Endothelial cell of umbilical vein (primary cell): ENCODE measurements around the gene PIGO. TPM values are rescaled to one million over a fixed set of nuclear protein-coding genes. Genes with fewer than 3 reads are reported as not detected.
A peak's percentile ranks its signal among the peaks of the same experiment; 100 is the strongest.

ENCODE experiments used
- BruUV-seq: library from RNA; stranded (reverse); fragments of 400-500 nt; replicated peaks from 2 replicates; lab custom pipeline; 2021; lab: Mats Ljungman, UMichigan
- CTCF ChIA-PET: fragments of 300-600, 350-600 bp; sonication (Branson Sonifier 250); formaldehyde crosslinking; loops from one replicate; lab custom pipeline; 2021; ENCODE audit warnings: antibody characterized with exemption, inconsistent platforms; lab: Charles Lee
- POLR2A ChIA-PET: fragments of 300-600, 350-600 bp; sonication (Branson Sonifier 250); formaldehyde crosslinking; loops from one replicate; lab custom pipeline; 2021; ENCODE audit warnings: antibody characterized with exemption, inconsistent platforms; lab: Charles Lee
- DNase-seq: peaks from one replicate; pipeline ENCODE4 v3.0.0-alpha.2; 2011; ENCODE audit warnings: low read depth, low spot score
- FAIRE-seq: peaks from 2 replicates; lab custom pipeline; 2011; peaks lifted over from hg19 to GRCh38; lab: Jason Lieb, UNC
- H2AFZ ChIP-seq: 2 replicates; pipeline ENCODE4 v1.6.0; 2012; ENCODE audit warnings: low read depth, low read length, control low read depth, inconsistent platforms
- H3K27ac ChIP-seq: 2 replicates; pipeline ENCODE4 v1.5.1; 2011; ENCODE audit warnings: low read depth, mild to moderate bottlenecking, control low read depth, low read length, moderate library complexity; ENCODE audit not compliant: insufficient read depth
- H3K27me3 ChIP-seq, 2 experiments: 2 replicates each; pipeline versions ENCODE4 v1.6.0 to v1.6.1; 2011; ENCODE audit warnings: low read length in 2 of 2, mixed read lengths in 1 of 2; ENCODE audit not compliant: control insufficient read depth in 2 of 2, insufficient read depth in 2 of 2
- H3K36me3 ChIP-seq, 2 experiments: 2 replicates in 1 of 2; 3 replicates in 1 of 2; pipeline ENCODE4 v1.5.1; 2011; ENCODE audit warnings: low read length in 2 of 2, mild to moderate bottlenecking in 1 of 2, moderate library complexity in 1 of 2; ENCODE audit not compliant: control insufficient read depth in 2 of 2, insufficient read depth in 2 of 2; ENCODE audit errors: extremely low read depth in 1 of 2
- H3K4me1 ChIP-seq: 3 replicates; pipeline ENCODE4 v1.5.1; 2011; ENCODE audit warnings: mild to moderate bottlenecking, low read length; ENCODE audit not compliant: control insufficient read depth, insufficient read depth; ENCODE audit errors: extremely low read depth
- H3K4me2 ChIP-seq: 2 replicates; pipeline ENCODE4 v1.6.1; 2011; ENCODE audit warnings: low read length, control low read depth, mixed read lengths; ENCODE audit not compliant: insufficient read depth
- H3K4me3 ChIP-seq, 3 experiments: fragments of 200-600 bp in 1 of 3; sonication (generic), shearing (Covaris generic) in 1 of 3; replicated peaks in 1 of 3; 2 replicates each; pipeline ENCODE4 v1.5.1; 2011 to 2016; ENCODE audit warnings: control low read depth in 3 of 3, low read length in 3 of 3, mild to moderate bottlenecking in 2 of 3, inconsistent platforms in 1 of 3, low read depth in 1 of 3, moderate library complexity in 1 of 3; ENCODE audit not compliant: insufficient read depth in 1 of 3
- H3K79me2 ChIP-seq: 2 replicates; pipeline ENCODE4 v1.6.0; 2012; ENCODE audit warnings: low read length, inconsistent platforms; ENCODE audit not compliant: control insufficient read depth, insufficient read depth
- H3K9ac ChIP-seq: replicated peaks from 2 replicates; pipeline ENCODE3; 2011; ENCODE audit warnings: low read length, control low read depth; ENCODE audit not compliant: insufficient read depth; ENCODE audit errors: extremely low read depth
- H3K9me1 ChIP-seq: replicated peaks from 3 replicates; pipeline ENCODE4 v1.6.0; 2011; ENCODE audit warnings: mild to moderate bottlenecking, low read length; ENCODE audit not compliant: control insufficient read depth, insufficient read depth; ENCODE audit errors: extremely low read depth
- H3K9me3 ChIP-seq: replicated peaks from 2 replicates; pipeline ENCODE4 v1.5.1; 2012; ENCODE audit warnings: low read length, inconsistent platforms; ENCODE audit not compliant: control insufficient read depth, insufficient read depth
- H4K20me1 ChIP-seq: replicated peaks from 2 replicates; pipeline ENCODE3; 2011; ENCODE audit warnings: mild to moderate bottlenecking, low read length; ENCODE audit not compliant: control insufficient read depth, insufficient read depth; ENCODE audit errors: extremely low read depth
- EZH2 ChIP-seq: IDR thresholded peaks from 2 replicates; pipeline ENCODE4 v1.6.1; 2012; ENCODE audit warnings: borderline replicate concordance, low read depth, mild to moderate bottlenecking, moderate library complexity, low read length, inconsistent platforms; ENCODE audit not compliant: severe bottlenecking
- FOS ChIP-seq: IDR thresholded peaks from 2 replicates; pipeline ENCODE4 v1.6.1; 2011; ENCODE audit warnings: mild to moderate bottlenecking, low read length, moderate library complexity, borderline replicate concordance; ENCODE audit not compliant: insufficient read depth
- GATA2 ChIP-seq: IDR thresholded peaks from 2 replicates; pipeline ENCODE4 v1.7.0; 2011; ENCODE audit warnings: low read depth, mild to moderate bottlenecking, moderate library complexity, mixed read lengths, low read length; ENCODE audit not compliant: insufficient read length, insufficient read depth
- JUN ChIP-seq: IDR thresholded peaks from 2 replicates; pipeline ENCODE4 v1.6.1; 2011; ENCODE audit warnings: borderline replicate concordance, low read depth; ENCODE audit not compliant: insufficient read length, insufficient read depth
- MYC ChIP-seq: IDR thresholded peaks from one replicate; pipeline ENCODE4 v1.6.1; 2011; ENCODE audit warnings: mild to moderate bottlenecking, low read depth, low read length
- POLR2A ChIP-seq: IDR thresholded peaks from 2 replicates; pipeline ENCODE4 v1.6.1; 2012; ENCODE audit warnings: low read depth, mild to moderate bottlenecking, control low read depth, low read length
- POLR2AphosphoS5 ChIP-seq: IDR thresholded peaks from 2 replicates; pipeline ENCODE4 v1.6.1; 2012; ENCODE audit warnings: low read depth, mild to moderate bottlenecking, control low read depth, low read length, moderate library complexity; ENCODE audit not compliant: insufficient read depth
- dilution Hi-C: fragments of 300-500 bp; cut with MboI; formaldehyde crosslinking; loops from one replicate; pipeline ENCODE4 v1.15.0; 2019; ENCODE audit warnings: low sequenced_read_pairs; ENCODE audit not compliant: extremely low pct_ligation_motif_present
- intact Hi-C: fragments of 100-400 bp; cut with micrococcal nuclease; formaldehyde crosslinking; loops from one replicate; pipeline ENCODE4 v1.10.0; 2022
- polyA plus RNA-seq, 4 experiments: library from polyadenylated mRNA; depleted of rRNA in 3 of 4; stranded (reverse) in 3 of 4; unstranded in 1 of 4; fragments of >200 nt; gene quantifications; 2 replicates each; pipeline versions ENCODE4 v1.2.1 to v1.2.3, GENCODE V29; 2011 to 2012; ENCODE audit warnings: missing spikeins in 1 of 4
- total RNA-seq: library from RNA; stranded (reverse); gene quantifications from 2 replicates; pipeline ENCODE4 v1.2.3, GENCODE V29; 2021
- TF ChIP-seq, protein P1 (sequence below), 2 donors: IDR thresholded peaks; 1 replicate in 1 of 2; 2 replicates in 1 of 2; pipeline ENCODE4 v1.5.1; 2011; ENCODE audit warnings: low read length in 2 of 2, mild to moderate bottlenecking in 2 of 2, moderate library complexity in 2 of 2, control low read depth in 1 of 2, inconsistent platforms in 1 of 2, low read depth in 1 of 2; ENCODE audit not compliant: insufficient read depth in 1 of 2; ENCODE audit errors: extremely low read depth in 1 of 2
- TF ChIP-seq, protein P2 (sequence below): IDR thresholded peaks from 2 replicates; pipeline ENCODE4 v1.6.1; 2011; ENCODE audit not compliant: insufficient read depth, insufficient read length

Gene PIGO
- total and polyA plus RNA-seq, 2 donors (not counting 3 experiments of a cell fraction or from before 2014, with no cell fraction given), result 23.5 to 27.3 TPM

DNA sequence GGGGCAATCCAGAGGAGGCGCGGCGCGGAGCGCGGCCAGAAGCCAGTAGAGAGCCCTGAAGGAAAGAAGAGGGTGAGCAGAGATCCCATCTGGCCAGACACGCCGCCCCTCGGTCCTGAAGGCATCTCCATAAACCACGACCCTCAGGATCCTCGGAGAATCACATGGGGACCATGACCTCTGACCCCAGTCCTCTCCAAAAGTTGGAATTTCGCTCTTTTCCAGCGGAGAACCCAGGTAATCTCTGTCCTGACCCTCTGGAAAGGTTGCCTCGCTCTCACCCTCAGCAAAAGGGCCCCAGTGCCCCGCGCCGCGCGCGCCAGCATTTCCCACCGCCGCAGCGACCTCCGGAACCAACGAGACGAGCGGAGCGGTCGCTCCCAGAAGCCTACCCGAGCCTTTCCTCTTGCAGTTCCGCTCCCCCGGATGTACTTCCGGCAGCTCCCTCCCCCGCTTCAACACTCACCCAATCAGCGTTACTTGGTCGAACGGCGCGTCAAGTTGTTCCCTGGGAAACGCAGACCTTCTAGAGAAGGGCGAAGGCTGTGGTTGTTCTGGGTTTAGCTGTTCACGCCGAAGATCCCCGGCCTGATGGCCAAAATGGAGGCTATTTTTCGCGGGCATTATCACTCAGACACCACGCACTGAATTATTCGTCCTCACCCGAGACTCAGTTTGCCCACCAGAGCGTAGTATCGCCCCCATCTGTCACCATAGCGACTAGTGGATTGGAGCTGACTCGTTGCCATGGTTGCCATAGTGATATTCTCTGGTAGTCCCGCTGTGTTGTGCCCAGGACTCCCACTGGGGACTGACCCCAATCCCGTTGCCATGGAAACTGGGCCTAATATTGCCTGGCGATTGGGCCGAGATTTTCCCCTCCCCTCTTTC is 6.6 kb upstream of the PIGO start, which contains the start of gene STOML2:
Gene STOML2 (minus strand): TSS at position 363 of the 891 bp plus-strand sequence. CDS start 37 bp downstream, at position 326.
- Histone ChIP-seq H3K36me3 (peaks cover 12 to 50% of the 10 kb centered on the region in 2 experiments), H3K4me1 (peaks cover 13% of the 10 kb centered on the region), H3K79me2 (peaks cover 13% of the 10 kb centered on the region), H3K27me3 (no peaks in the 10 kb centered on the region), H4K20me1 (no peaks in the 10 kb centered on the region), H3K9me3 (no peaks in the 10 kb centered on the region), H2AFZ (peak within 1 kb of the TSS; percentile 76), H3K4me2 (peak within 1 kb of the TSS; percentile 26), H3K4me3 (peak within 1 kb of the TSS; percentile 50 to 83 (median 80)), H3K9me1 (no peaks in the 10 kb centered on the region), H3K9ac (peak within 1 kb of the TSS; percentile 91), H3K27ac (peak within 1 kb of the TSS; percentile 50)
- TSS peak; percentile 87 for BruUV-seq
- POLR2A ChIA-PET, result interaction anchor here (0.9 to 1.3 kb wide), 4 partner anchors 9 to 31 kb away, joined by 3 to 8 read pairs (median 4); partner anchors contain the start of gene VCP
- FAIRE-seq, result peak; percentile 100
- CTCF ChIA-PET, result interaction anchor here (0.8 to 3.0 kb wide), 9 partner anchors 11 to 451 kb away, joined by 3 to 13 read pairs (median 3); partner anchors contain the start of gene FANCG
- peak; percentile 96 for DNase-seq
- TF ChIP-seq FOS (no peak), GATA2 (no peak), EZH2 (no peak), MYC (no peak), POLR2A (peak; percentile 88), JUN (no peak), POLR2AphosphoS5 (peak; percentile 89)
- TF ChIP-seq, protein P1, sequence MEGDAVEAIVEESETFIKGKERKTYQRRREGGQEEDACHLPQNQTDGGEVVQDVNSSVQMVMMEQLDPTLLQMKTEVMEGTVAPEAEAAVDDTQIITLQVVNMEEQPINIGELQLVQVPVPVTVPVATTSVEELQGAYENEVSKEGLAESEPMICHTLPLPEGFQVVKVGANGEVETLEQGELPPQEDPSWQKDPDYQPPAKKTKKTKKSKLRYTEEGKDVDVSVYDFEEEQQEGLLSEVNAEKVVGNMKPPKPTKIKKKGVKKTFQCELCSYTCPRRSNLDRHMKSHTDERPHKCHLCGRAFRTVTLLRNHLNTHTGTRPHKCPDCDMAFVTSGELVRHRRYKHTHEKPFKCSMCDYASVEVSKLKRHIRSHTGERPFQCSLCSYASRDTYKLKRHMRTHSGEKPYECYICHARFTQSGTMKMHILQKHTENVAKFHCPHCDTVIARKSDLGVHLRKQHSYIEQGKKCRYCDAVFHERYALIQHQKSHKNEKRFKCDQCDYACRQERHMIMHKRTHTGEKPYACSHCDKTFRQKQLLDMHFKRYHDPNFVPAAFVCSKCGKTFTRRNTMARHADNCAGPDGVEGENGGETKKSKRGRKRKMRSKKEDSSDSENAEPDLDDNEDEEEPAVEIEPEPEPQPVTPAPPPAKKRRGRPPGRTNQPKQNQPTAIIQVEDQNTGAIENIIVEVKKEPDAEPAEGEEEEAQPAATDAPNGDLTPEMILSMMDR (IDR thresholded peaks at IDR 0.05; ENCODE audit: extremely low read depth in 1 of 2, insufficient read depth in 1 of 2, low read depth in 1 of 2, low read length in 2 of 2), result no peak
- TF ChIP-seq, protein P2, sequence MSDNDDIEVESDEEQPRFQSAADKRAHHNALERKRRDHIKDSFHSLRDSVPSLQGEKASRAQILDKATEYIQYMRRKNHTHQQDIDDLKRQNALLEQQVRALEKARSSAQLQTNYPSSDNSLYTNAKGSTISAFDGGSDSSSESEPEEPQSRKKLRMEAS, result peak; percentile 3
- intact Hi-C loops, result loop anchor here (1.0 kb wide), 1 partner anchor 8 kb away; no protein-coding TSS in a partner anchor
- dilution Hi-C loops, result no loop called here
